NCI-H2081 (cell line): ENCODE data around the gene HNRNPC.
"Not testable (repeated sequence)": the region's sequence is repeated elsewhere in the genome, so short reads cannot be mapped to it uniquely, and the experiment has no call there.

Experiments used
- DNase-seq, 2 experiments: peaks; one replicate each; lab custom pipeline; 2025; lab: John Stamatoyannopoulos, UW

HNRNPC gene

DNA sequence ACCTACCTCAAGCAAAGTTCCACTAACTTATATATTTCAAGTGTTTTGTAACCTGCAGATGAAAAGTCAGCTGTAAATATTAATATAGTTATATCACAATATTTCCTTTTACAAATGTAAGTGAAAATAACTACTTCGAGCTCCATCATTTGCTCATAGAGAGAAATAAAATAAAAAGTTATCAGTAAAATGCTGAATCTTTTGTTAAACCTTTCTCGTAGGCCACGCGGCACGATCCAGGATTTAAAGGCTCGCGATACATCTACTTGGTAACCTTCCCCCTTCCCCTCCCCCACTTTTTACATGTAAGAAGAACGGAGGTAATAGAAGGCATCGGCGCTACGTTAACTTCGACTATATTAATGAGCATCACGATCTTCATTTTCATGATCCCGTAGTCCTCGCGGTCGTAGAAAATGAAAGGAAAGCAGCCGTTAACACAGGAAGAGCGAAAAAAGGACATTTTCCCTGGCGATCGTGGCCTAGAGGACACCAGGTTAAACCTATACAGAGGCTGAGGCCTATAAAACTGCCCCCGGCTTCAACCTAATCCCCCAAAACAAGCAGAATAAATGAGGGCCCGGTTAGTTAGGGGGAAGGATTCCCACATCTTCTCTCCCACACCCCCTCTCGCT lies 508 bp downstream of the HNRNPC start:
- peak; percentile 53 to 65 for DNase-seq

DNA sequence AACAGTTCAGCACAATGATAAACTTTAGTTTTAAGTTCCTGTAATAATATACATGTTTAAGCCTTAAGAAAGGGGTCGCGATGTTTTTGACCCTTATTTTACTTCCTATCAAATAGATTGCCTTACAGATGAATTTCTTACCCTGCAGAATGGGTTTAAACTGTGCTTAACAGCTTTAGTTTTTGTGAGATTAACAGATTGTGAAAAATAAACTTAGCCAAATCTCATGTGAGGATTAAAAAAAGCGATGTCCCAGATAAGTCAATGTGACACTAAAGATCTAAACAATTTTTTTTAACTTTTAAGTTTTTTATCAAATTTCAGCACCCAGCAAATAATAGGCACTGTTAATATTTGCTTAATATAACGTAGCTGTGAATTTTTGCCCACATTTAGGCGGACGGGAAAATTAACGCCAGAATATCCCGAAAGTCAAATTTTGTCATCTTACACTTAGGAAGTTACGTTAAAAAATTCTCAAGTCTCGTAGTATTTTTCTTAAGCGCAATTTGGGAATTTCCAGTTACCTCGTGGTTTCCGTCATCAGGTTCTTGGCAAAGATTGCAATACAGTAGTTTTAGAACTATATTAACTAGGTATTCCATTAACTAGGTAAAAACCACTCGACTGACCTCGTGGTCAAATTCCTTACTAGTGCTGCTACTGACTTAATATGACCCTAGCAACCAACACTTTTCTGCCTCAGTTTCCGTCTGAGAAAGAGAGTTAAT lies 1.2 kb downstream of the HNRNPC start:
- no peak for DNase-seq

DNA sequence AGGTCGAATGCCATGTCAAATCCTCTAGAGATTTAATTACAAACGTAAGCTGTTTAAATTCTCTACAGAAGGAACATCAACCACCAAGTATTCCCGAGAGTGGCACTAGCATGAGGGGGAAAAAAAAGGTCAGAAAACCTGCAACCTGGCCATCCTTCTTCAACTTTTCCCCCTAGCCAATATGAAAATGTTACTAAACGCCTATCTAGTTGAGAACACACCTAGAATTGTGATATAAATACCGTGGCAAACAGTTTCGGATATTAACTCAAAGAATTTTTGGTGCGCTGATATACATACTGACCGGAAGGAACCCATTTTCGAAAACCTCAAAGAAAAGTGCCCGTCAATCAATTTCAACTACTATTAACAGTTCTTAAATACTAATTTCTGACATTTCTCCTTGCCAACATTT lies 1.8 kb downstream of the HNRNPC start:
- no peak for DNase-seq

GRCh38 chr14:21264025-21264801 lies 5.0 kb downstream of the HNRNPC start:
- peak in 1 of 2 experiments; percentile 13 for DNase-seq

GRCh38 chr14:21263284-21264024 lies 5.8 kb downstream of the HNRNPC start:
- no peak for DNase-seq

DNA sequence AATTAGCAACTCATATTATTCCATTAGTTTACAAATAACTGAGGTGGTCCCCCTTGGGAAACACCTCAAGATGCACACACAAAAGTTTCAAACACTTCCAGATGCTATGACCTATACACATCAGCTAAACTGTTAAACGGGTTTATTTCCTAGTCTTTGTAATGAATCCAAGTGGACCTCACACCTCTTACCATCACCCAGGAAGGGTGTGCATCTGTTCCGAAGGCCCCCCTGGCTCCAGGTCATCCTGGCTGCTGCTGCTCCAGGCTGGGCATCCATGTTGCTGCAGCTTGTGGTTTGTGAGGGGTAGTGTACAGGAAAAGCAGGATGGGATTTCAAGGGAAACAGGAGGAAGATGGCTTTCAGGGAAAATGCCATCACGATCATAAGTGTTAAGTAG lies 6.8 kb downstream of the HNRNPC start:
- DNase-seq = no peak

DNA sequence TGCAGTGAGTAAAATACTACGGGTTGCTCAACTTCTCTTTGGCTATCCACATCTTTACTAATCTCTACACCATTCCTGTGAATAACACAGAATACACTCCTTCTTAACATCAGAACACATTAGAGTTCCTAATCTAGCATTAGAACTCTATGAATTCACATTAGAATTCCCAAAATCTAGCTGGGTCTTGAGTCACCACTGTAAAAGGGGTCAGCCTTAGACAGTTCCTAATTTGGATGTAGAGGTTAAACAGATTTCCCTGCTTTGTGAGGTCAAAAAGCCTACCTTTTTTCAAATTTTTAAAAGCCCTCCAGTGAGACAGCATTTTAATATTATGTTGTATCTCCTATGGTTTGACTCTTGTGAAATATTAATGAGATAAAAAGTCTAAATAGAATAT lies 7.4 kb downstream of the HNRNPC start:
- no peak for DNase-seq

DNA sequence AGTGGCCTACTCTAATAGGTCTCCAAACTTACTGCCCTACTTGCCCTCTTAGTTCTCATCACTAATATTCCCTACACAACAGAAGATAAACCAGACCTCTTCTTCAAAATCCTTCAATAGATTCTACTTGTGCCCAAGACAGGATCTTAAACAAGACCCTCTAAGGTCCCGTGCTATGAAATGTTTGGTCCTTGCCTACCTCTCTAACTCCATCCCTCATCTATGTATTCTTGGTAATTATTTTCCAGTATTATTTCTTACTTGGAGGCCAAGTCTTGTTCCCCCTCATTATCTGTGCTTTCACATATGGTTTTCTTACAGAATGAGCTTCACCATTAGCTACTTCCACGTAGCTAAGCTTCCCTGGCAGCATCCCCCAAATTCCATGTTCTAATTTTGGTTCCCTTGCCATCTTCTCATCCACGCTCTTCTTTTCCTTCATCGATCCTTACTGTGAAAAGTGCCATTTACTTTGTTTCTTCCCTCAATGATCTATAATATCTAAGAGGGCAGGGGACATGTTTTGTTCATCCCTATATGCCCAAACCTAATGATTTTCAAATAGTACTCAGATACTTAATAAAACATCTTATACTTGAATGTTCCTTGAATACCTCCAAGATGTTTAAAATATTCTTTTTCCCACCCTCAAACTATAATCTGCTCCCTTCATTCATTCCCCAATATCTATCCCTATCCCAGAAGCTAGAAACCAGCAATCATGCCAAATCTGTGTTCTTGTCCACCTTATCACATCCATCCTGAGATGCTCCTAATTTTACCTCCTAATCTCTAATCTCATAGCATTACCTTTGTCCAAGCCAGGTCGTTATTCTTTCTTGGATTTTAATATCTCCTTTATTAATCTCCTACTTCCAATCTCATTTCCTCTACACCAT lies 10.1 kb downstream of the HNRNPC start:
- no peak for DNase-seq

GRCh38 chr14:21258005-21258888 lies 11.0 kb downstream of the HNRNPC start:
- DNase-seq = no peak

GRCh38 chr14:21257394-21257909 lies 11.8 kb downstream of the HNRNPC start:
- no peak for DNase-seq

- no peak for DNase-seq
Observed at GRCh38 chr14:21256539-21257393, 12.5 kb downstream of the HNRNPC start.

GRCh38 chr14:21256102-21256447 lies 13.2 kb downstream of the HNRNPC start:
- not testable (repeated sequence) for DNase-seq

GRCh38 chr14:21255385-21256101 lies 13.7 kb downstream of the HNRNPC start:
- no peak for DNase-seq

DNA sequence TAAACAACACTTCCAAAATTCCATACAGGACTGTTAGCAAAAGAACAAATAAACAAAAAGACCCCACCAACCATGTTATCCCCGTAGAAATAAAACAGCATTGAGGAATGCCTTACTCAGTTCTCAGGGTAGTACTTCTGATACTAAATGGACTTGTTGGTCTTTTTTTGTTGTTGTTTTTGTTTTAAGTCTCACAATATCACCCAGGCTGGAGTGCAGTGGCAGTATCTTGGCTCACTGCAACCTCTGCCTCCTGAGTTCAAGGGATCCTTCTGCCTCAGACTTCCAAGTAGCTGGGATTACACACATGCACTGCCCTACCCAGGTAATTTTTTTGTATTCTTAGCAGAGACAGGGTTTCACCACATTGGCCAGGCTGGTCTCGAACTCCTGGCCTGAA lies 17.1 kb downstream of the HNRNPC start:
- DNase-seq = no peak

DNA sequence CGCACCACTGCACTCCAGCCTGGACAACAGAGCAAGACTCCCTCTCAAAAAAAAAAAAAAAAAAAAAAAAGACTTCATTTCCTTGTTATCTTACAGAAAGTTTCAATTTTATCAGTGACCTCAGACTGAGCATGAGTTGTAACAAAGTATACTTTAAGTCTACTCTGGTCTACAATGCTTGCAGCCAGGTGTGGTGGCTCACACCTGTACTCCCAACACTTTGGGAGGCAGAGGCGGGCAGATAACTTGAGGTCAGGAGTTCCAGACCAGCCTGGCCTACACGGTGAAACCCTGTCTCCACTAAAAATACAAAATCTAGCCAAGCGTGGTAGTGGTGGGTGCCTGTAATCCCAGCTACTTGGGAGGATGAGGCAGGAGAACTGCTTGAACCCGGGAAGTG lies 18.0 kb downstream of the HNRNPC start:
- no peak for DNase-seq

DNA sequence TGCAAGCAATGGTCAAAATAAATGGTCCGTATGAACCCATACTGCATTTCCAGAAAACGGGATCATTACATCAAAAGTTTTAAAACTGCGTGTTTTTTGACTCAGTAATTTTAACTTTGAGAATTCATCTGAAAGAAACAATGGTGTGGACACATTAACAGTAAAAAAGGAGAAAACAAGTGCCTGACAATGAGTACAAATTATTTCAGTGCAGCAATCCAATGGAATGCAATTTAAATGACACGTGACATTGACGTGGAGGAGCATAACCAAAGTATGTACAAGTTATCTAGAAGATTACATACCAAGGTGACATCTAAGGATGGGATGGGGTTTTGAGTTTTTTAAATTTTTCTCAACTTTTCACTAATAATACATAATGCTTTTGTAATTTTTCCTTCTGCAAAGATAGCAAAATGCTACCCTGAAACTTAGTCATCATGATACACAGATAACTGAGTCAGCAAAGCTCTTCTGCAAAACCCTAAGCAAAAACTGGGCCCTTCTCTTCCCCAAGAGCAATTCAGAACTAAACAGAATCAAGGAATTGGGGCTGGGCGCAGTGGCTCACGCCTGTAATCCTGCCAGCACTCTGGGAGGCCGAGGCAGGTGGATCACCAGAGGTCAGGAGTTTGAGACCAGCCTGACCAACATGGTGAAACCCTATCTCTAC lies 20.4 kb downstream of the HNRNPC start:
- DNase-seq = no peak

GRCh38 chr14:21248338-21248737 lies 20.9 kb downstream of the HNRNPC start:
- DNase-seq = no peak

DNA sequence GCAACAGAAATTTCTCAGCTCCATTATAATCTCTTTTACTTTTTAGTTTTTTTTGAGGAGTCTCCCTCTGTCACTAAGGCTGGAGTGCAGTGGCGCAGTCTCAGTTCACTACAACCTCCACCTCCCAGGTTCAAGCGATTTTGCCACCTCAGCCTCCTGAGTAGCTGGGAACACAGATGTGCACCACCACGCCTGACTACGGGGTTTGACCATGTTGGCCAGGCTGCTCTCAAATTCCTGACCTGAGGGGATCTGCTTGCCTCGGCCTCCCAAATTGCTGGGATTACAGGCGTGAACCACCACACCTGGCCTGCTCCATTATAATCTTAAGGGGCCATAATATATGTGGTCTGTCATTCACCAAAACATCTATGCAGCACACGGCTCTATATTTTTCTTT lies 23.4 kb downstream of the HNRNPC start:
- no peak for DNase-seq
